Right lobe of liver (tissue), 6 donors: ENCODE data around the gene RCOR1. TPM values are rescaled to one million over a fixed set of nuclear protein-coding genes. Genes with fewer than 3 reads are reported as not detected.

Source experiments
- ATAC-seq, 4 donors: fragments of 200-7000 bp; cut with Tn5 transposase; one replicate each; pipeline ENCODE4 v1.9.1; 2020; ENCODE audit warnings: mild to moderate bottlenecking in 4 of 4, moderate library complexity in 4 of 4
- DNase-seq, 3 donors: peaks; one replicate each; pipeline ENCODE4 v3.0.0-alpha.2; 2020
- H3K27ac ChIP-seq, 3 donors: fragments of 200-600 bp; one replicate each; pipeline ENCODE4 v1.8.0; 2022
- H3K27me3 ChIP-seq, 2 donors: fragments of 200-600 bp; one replicate each; pipeline ENCODE4 v1.8.0; 2022
- H3K36me3 ChIP-seq, 4 donors: fragments of 200-600 bp; sonication (generic) in 1 of 4; one replicate each; pipeline versions ENCODE4 v1.5.1 to v1.8.0; 2017 to 2022; ENCODE audit warnings: control low read depth in 1 of 4
- H3K4me1 ChIP-seq, 4 donors: fragments of 200-600 bp; sonication (generic) in 1 of 4; one replicate each; pipeline versions ENCODE4 v1.5.1 to v1.8.0; 2017 to 2022; ENCODE audit warnings: control low read depth in 1 of 4
- H3K4me3 ChIP-seq, 3 donors: fragments of 200-600 bp; one replicate each; pipeline ENCODE4 v1.8.0; 2022
- H3K9me3 ChIP-seq, 4 donors: fragments of 200-600 bp; sonication (generic) in 1 of 4; one replicate each; pipeline versions ENCODE4 v1.5.1 to v1.8.0; 2017 to 2022; ENCODE audit warnings: control low read depth in 1 of 4
- POLR2A ChIP-seq: fragments of 450-650 bp; IDR thresholded peaks from one replicate; pipeline ENCODE4 v1.6.1; 2017; ENCODE audit warnings: antibody characterized with exemption, mild to moderate bottlenecking
- WGBS: methylation state at CpG from one replicate; pipeline ENCODE4 v1.1.6; 2018; ENCODE audit warnings: low coverage, low lambda C conversion rate; ENCODE audit not compliant: insufficient coverage; ENCODE audit errors: missing lambda C conversion rate; 5-methylcytosine and 5-hydroxymethylcytosine counted together
- intact Hi-C, 2 donors: fragments of 100-400 bp; cut with DNase I; formaldehyde crosslinking; loops; one replicate each; pipeline versions ENCODE4 v1.11.2 to v1.14.1; 2022
- total RNA-seq, 6 experiments: library from RNA; depleted of rRNA in 2 of 6; stranded (reverse); fragments of >200 nt in 2 of 6; fragmentation: NEBNext Ultra II Directional in 3 of 6; extraction: Animal tissue kit (Norgen Biotek cat#: 25700) in 3 of 6; gene quantifications; one replicate each; pipeline versions ENCODE4 v1.1.0 to v1.2.4, GENCODE V29; 2016 to 2023
- TF ChIP-seq, protein P1 (sequence below), 4 donors: fragments of 200-600 bp in 3 of 4; fragments of 450-650 bp in 1 of 4; IDR thresholded peaks; one replicate each; pipeline versions ENCODE4 v1.5.1 to v1.8.0; 2016 to 2022; ENCODE audit warnings: antibody characterized with exemption in 4 of 4, mild to moderate bottlenecking in 2 of 4
- donor health status: DM: no; HTN: yes; CAD: no.
- donor health status: DM: no; HTN: no; CAD: no.
- donor health status: DM: no; HTN: no; CAD: no.
- donor health status: DM: no; HTN: yes; CAD: no.
- donor health status: DM: no; HTN: yes; CAD: no.

RCOR1 gene
- total RNA-seq, 6 experiments from 2014 or later: 7.5 to 14.1 (median 8.7) TPM

DNA sequence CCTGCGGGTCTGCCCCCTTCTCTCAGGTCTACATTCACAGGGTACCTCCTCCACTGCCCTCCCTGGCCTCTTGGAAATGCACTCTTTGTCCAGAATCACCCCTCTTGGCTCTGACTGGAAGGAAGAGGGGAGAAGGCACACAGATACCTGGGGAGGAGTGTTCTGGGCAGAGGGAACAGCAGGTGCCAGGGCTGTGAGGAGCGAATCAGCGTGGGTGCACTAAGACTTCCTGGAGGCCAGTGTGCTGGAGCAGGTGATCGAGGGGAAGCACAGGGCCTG lies 176.5 kb downstream of the RCOR1 start:
- intact Hi-C loops: no loop called here
- no peaks in the 10 kb centered on the region for H3K36me3 ChIP-seq
- no peak overlapping the region for H3K27ac ChIP-seq
- H3K4me3 ChIP-seq: no peak overlapping the region
- TF ChIP-seq, protein P1, sequence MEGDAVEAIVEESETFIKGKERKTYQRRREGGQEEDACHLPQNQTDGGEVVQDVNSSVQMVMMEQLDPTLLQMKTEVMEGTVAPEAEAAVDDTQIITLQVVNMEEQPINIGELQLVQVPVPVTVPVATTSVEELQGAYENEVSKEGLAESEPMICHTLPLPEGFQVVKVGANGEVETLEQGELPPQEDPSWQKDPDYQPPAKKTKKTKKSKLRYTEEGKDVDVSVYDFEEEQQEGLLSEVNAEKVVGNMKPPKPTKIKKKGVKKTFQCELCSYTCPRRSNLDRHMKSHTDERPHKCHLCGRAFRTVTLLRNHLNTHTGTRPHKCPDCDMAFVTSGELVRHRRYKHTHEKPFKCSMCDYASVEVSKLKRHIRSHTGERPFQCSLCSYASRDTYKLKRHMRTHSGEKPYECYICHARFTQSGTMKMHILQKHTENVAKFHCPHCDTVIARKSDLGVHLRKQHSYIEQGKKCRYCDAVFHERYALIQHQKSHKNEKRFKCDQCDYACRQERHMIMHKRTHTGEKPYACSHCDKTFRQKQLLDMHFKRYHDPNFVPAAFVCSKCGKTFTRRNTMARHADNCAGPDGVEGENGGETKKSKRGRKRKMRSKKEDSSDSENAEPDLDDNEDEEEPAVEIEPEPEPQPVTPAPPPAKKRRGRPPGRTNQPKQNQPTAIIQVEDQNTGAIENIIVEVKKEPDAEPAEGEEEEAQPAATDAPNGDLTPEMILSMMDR (IDR thresholded peaks at IDR 0.05): no peak
- TF ChIP-seq POLR2A: no peak
- ATAC-seq: no peak
- no peak for DNase-seq
- H3K27me3 ChIP-seq: no peaks in the 10 kb centered on the region
- peaks cover 0 to 4% (median 0%) of the 10 kb centered on the region in 4 donors for H3K4me1 ChIP-seq
- 83% methylated on average over 1 of the region's 4 CpGs for WGBS
- H3K9me3 ChIP-seq: no peaks in the 10 kb centered on the region

DNA sequence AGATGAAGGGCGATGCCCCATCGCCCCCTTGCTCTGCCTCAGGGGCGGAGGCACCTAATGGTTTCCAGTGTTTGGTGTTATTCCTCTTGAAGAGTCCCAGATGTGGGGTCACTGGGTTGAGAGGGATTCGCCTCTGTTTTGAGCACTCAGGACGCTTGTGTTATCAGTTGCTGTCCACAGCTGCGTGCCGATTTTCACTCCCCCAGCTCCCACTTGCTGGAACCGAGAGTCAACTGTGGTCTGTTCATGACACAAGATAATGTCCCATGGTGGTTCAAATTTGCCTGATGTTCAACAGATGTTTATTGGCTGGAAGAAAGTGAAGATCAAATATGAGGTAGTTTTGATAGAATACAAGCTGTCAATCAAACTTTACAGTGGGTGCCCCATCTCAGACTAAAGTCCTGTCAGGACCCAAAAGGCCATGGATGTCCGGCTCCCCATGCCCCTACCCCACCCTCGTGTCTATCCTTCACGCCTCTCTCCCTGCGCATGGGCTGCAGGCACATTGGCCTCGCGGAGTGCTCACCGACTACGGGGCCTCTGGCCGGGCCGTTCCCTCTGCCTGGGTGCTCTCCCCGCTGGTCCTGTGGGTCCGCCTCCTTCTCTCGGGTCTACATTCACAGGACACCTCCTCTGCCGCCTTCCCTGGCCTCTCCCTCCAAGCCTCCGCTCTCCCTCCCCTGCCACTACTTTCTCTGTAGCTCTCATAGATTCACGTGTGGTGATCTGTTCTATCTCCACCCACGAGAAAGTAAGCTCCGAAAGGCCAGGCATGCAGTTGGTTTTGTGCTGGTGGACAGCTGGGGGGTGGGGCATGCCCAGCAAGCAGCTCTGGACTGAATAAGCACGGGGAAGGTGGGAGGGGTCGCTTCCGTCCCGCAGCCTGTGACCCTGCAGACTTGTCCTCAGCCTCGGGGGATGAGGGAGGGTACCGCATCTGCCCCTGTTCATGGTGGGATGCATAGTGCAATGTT lies 178.0 kb downstream of the RCOR1 start:
- peaks cover 0 to 4% (median 0%) of the 10 kb centered on the region in 4 donors for H3K4me1 ChIP-seq
- ATAC-seq: no peak
- no peak overlapping the region for H3K27ac ChIP-seq
- H3K4me3 ChIP-seq: no peak overlapping the region
- H3K36me3 ChIP-seq: no peaks in the 10 kb centered on the region
- no peak for DNase-seq
- intact Hi-C loops: loop anchor here (5.0 to 10.0 kb wide), 2 partner anchors 144 to 147 kb away; no protein-coding TSS in a partner anchor
- 79% methylated on average over 9 of the region's 32 CpGs for WGBS
- no peaks in the 10 kb centered on the region for H3K9me3 ChIP-seq
- no peaks in the 10 kb centered on the region for H3K27me3 ChIP-seq
- no peak for TF ChIP-seq POLR2A
- TF ChIP-seq, protein P1 (IDR thresholded peaks at IDR 0.05): no peak

DNA sequence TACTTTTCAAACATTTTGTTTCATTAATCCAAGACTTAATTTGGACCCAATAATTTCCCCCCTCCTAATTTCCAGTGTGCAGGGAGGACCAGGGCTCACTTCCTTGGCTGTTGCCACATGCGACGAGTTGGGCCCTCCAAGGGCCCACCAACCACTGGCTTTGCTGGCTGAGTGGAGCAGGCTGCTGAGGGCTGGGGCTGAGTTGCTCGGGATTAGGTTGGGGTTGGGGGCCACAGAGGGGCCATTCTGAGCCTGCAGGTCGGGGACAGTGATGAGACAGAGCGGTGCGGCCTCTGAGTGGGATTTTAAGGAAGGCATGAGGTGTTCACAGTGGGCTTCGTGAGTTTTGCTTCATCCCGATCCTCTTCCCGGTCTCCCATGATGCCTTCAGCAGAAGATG lies 178.7 kb downstream of the RCOR1 start:
- H3K9me3 ChIP-seq: no peaks in the 10 kb centered on the region
- H3K4me1 ChIP-seq: peaks cover 0 to 4% (median 0%) of the 10 kb centered on the region in 4 donors
- intact Hi-C loops: loop anchor here (5.0 to 10.0 kb wide), 2 partner anchors 144 to 146 kb away; no protein-coding TSS in a partner anchor
- H3K27ac ChIP-seq: no peak overlapping the region
- 93% methylated on average over 6 of the region's 9 CpGs for WGBS
- H3K27me3 ChIP-seq: no peaks in the 10 kb centered on the region
- DNase-seq (no peak), ATAC-seq (no peak)
- no peaks in the 10 kb centered on the region for H3K36me3 ChIP-seq
- TF ChIP-seq, protein P1 (IDR thresholded peaks at IDR 0.05): no peak
- TF ChIP-seq POLR2A: no peak
- no peak overlapping the region for H3K4me3 ChIP-seq

DNA sequence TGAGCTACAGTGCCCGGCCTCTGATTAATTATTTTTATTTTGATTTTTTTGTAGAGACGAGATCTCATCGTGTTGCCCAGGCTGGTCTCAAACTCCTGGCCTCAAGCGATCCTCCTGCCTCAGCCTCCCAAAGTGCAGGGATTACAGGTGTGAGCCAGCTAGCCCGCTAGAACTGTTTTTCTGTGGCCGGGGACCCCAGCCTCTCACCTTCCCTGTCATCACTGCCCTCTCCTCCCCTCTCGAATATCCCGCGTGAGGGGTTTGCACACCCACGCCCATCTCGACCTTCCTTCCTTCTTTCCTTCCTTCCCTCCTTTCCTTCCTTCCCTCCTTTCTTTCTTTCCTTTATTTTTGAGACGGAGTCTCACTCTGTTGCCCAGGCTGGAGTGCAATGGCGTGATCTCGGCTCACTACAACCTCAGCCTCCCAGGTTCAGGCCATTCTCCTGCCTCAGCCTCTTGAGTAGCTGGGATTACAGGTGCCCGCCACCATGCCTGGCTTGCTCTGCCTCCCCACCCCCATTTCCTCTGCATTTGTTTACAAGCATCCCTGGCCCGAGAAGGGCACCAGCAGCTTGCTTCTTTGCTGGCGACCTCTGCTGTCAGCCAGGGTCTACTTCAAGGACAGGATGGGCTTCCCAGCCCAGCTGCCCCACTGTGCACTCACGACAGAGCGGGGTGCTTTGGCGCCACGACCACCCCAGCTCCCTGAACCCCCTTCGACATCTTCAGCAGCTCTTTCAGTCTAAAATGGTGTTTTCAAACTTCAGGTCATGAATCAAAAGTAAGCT lies 180.5 kb downstream of the RCOR1 start:
- Histone ChIP-seq H3K4me3 (no peak overlapping the region), H3K9me3 (no peaks in the 10 kb centered on the region), H3K27me3 (no peaks in the 10 kb centered on the region), H3K27ac (no peak overlapping the region), H3K36me3 (no peaks in the 10 kb centered on the region), H3K4me1 (no peaks in the 10 kb centered on the region)
- ATAC-seq (no peak), DNase-seq (no peak)
- TF ChIP-seq POLR2A: no peak
- TF ChIP-seq, protein P1 (IDR thresholded peaks at IDR 0.05): no peak
- intact Hi-C loops: loop anchor here (5.0 to 10.0 kb wide), 2 partner anchors 142 to 144 kb away; no protein-coding TSS in a partner anchor
- WGBS: 61% methylated on average over 18 of the region's 22 CpGs
